ENCODE results near the gene IL24.

DNA sequence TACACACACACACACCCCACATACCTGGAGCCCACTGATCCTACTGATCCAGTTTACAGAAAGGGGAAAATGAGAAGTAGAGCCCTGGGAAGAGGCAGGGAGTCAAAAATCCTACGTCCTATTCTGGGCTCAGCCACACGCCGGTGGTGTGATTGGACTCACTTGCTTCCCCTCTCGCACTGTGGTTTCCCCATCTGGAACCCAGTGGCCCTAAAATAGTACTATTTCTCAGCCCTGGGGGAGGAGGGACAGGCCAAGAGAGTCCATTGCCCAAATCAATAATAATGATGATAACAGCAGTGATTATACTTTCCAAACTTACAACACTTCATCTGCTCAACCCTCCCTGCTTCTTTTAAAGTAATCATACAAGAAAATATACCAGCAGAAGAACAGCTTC lies 52.0 kb downstream of the IL24 start:
- TF ChIP-seq, protein P1, sequence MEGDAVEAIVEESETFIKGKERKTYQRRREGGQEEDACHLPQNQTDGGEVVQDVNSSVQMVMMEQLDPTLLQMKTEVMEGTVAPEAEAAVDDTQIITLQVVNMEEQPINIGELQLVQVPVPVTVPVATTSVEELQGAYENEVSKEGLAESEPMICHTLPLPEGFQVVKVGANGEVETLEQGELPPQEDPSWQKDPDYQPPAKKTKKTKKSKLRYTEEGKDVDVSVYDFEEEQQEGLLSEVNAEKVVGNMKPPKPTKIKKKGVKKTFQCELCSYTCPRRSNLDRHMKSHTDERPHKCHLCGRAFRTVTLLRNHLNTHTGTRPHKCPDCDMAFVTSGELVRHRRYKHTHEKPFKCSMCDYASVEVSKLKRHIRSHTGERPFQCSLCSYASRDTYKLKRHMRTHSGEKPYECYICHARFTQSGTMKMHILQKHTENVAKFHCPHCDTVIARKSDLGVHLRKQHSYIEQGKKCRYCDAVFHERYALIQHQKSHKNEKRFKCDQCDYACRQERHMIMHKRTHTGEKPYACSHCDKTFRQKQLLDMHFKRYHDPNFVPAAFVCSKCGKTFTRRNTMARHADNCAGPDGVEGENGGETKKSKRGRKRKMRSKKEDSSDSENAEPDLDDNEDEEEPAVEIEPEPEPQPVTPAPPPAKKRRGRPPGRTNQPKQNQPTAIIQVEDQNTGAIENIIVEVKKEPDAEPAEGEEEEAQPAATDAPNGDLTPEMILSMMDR (IDR thresholded peaks at IDR 0.05), result no peak
- no peak for TF ChIP-seq POLR2A (IDR thresholded peaks at IDR 0.05)
- TF ChIP-seq EP300 (IDR thresholded peaks at IDR 0.05), result peak in 1 of 2 donors; percentile 30
